SU-DHL-6 (cell line): ENCODE results near the gene TXNRD2.

ENCODE experiments used
- CTCF ChIP-seq: fragments of 200-600 bp; sonication (generic); IDR thresholded peaks from one replicate; pipeline ENCODE4 v1.5.1; 2017; ENCODE audit warnings: antibody characterized with exemption, mild to moderate bottlenecking, low read length, moderate library complexity; ENCODE audit not compliant: insufficient read depth, poor library complexity, severe bottlenecking
- EZH2phosphoT487 ChIP-seq: fragments of 200-600 bp; sonication (generic), shearing (Covaris generic); conservative IDR thresholded peaks from 2 replicates; pipeline ENCODE4 v1.6.1; 2018; ENCODE audit warnings: mild to moderate bottlenecking, antibody characterized with exemption, low read length, moderate library complexity, mixed read lengths

GRCh38 chr22:19981171-19981960 lies 39.7 kb upstream of the TXNRD2 start:
- TF ChIP-seq CTCF, result no peak
- TF ChIP-seq EZH2phosphoT487, result no peak
